WTC11 (cell line): ENCODE data around the gene NPTX1. TPM values are rescaled to one million over a fixed set of nuclear protein-coding genes. Genes with fewer than 3 reads are reported as not detected.

Experiments
- ATAC-seq: fragments of 200-7000 bp; cut with Tn5 transposase; 2 replicates; pipeline ENCODE4 v1.10.0; 2021; ENCODE audit warnings: mild to moderate bottlenecking, moderate library complexity
- CTCF ChIA-PET: fragments of 300-600 bp; sonication (Branson Sonifier 250); formaldehyde crosslinking; loops from one replicate; lab custom pipeline; 2021; ENCODE audit warnings: antibody characterized with exemption; lab: Charles Lee
- POLR2A ChIA-PET: fragments of 350-600 bp; sonication (Branson Sonifier 250); formaldehyde crosslinking; loops from one replicate; lab custom pipeline; 2021; ENCODE audit warnings: antibody characterized with exemption; lab: Charles Lee
- DNase-seq: peaks from one replicate; pipeline ENCODE4 v3.0.0; 2021; ENCODE audit warnings: low spot score
- H3K27ac Mint-ChIP-seq: 2 replicates; pipeline ENCODE4 v1.8.0; 2021; ENCODE audit warnings: mixed read lengths
- H3K27me3 Mint-ChIP-seq: 2 replicates; pipeline ENCODE4 v1.8.0; 2021; ENCODE audit warnings: low read depth, mild to moderate bottlenecking, moderate library complexity, mixed read lengths
- H3K36me3 Mint-ChIP-seq: 2 replicates; pipeline ENCODE4 v1.8.0; 2021; ENCODE audit warnings: mixed read lengths
- H3K4me1 Mint-ChIP-seq: 2 replicates; pipeline ENCODE4 v1.8.0; 2022; ENCODE audit warnings: mixed read lengths
- H3K4me3 Mint-ChIP-seq: 2 replicates; pipeline ENCODE4 v1.8.0; 2021; ENCODE audit warnings: mild to moderate bottlenecking, moderate library complexity, mixed read lengths
- H3K9me3 Mint-ChIP-seq: 2 replicates; pipeline ENCODE4 v1.8.0; 2021; ENCODE audit warnings: mixed read lengths
- ATF2 ChIP-seq: sonication (generic); formaldehyde crosslinking; IDR thresholded peaks from 2 replicates; pipeline ENCODE4 v1.8.1; 2022; ENCODE audit warnings: low read depth, missing genetic modification reagents, borderline replicate concordance
- ATF6 ChIP-seq: sonication (generic); formaldehyde crosslinking; IDR thresholded peaks from 2 replicates; pipeline ENCODE4 v1.8.1; 2023; ENCODE audit warnings: mild to moderate bottlenecking, missing genetic modification reagents
- CREM ChIP-seq: sonication (generic); formaldehyde crosslinking; IDR thresholded peaks from 2 replicates; pipeline ENCODE4 v1.8.1; 2022; ENCODE audit warnings: mild to moderate bottlenecking, missing genetic modification reagents, moderate library complexity
- CTCF ChIP-seq: fragments of 200-600 bp; IDR thresholded peaks from 2 replicates; pipeline ENCODE4 v1.8.0; 2022; ENCODE audit warnings: antibody characterized with exemption
- E2F4 ChIP-seq: sonication (generic); formaldehyde crosslinking; IDR thresholded peaks from 2 replicates; pipeline ENCODE4 v1.8.1; 2022; ENCODE audit warnings: low read depth, mild to moderate bottlenecking, moderate library complexity, missing genetic modification reagents, borderline replicate concordance
- ERG ChIP-seq: fragments of 250-450 bp; sonication (Bioruptor Pico); IDR thresholded peaks from 2 replicates; pipeline ENCODE4 v1.8.0; 2021; ENCODE audit warnings: mild to moderate bottlenecking
- ESRRA ChIP-seq: sonication (generic); formaldehyde crosslinking; IDR thresholded peaks from 2 replicates; pipeline ENCODE4 v1.8.1; 2022; ENCODE audit warnings: mild to moderate bottlenecking, missing genetic modification reagents, borderline replicate concordance
- GABPB1 ChIP-seq: sonication (generic); formaldehyde crosslinking; IDR thresholded peaks from 2 replicates; pipeline ENCODE4 v1.8.1; 2023; ENCODE audit warnings: mild to moderate bottlenecking, missing genetic modification reagents
- GRHL2 ChIP-seq: fragments of 250-450 bp; sonication (Bioruptor Pico); IDR thresholded peaks from 2 replicates; pipeline ENCODE4 v1.8.0; 2022; ENCODE audit warnings: mild to moderate bottlenecking, moderate library complexity; ENCODE audit not compliant: insufficient replicate concordance, severe bottlenecking
- IRF1 ChIP-seq: sonication (generic); formaldehyde crosslinking; IDR thresholded peaks from 2 replicates; pipeline ENCODE4 v1.8.0; 2023; ENCODE audit warnings: missing genetic modification reagents
- IRF2 ChIP-seq: sonication (generic); formaldehyde crosslinking; IDR thresholded peaks from 2 replicates; pipeline ENCODE4 v1.8.0; 2022; ENCODE audit warnings: low read depth, missing genetic modification reagents, borderline replicate concordance
- JUN ChIP-seq: sonication (generic); formaldehyde crosslinking; IDR thresholded peaks from 2 replicates; pipeline ENCODE4 v1.8.0; 2023; ENCODE audit warnings: mild to moderate bottlenecking, missing genetic modification reagents
- MAX ChIP-seq: sonication (generic); formaldehyde crosslinking; IDR thresholded peaks from 2 replicates; pipeline ENCODE4 v1.8.0; 2022; ENCODE audit warnings: mild to moderate bottlenecking, missing genetic modification reagents
- NR3C1 ChIP-seq: sonication (generic); formaldehyde crosslinking; conservative IDR thresholded peaks from 2 replicates; pipeline ENCODE4 v1.8.1; 2023; ENCODE audit warnings: low read depth, mild to moderate bottlenecking, missing genetic modification reagents
- SOX15 ChIP-seq: fragments of 250-450 bp; sonication (Bioruptor Pico); IDR thresholded peaks from 2 replicates; pipeline ENCODE4 v1.9.0; 2021; ENCODE audit warnings: mild to moderate bottlenecking
- ZNF138 ChIP-seq: sonication (generic); formaldehyde crosslinking; conservative IDR thresholded peaks from 2 replicates; pipeline ENCODE4 v1.8.1; 2022; ENCODE audit warnings: mild to moderate bottlenecking, moderate library complexity, missing genetic modification reagents
- ZNF219 ChIP-seq: sonication (generic); formaldehyde crosslinking; IDR thresholded peaks from 2 replicates; pipeline ENCODE4 v1.8.0; 2023; ENCODE audit warnings: missing genetic modification reagents, mild to moderate bottlenecking, borderline replicate concordance
- ZNF263 ChIP-seq: sonication (generic); formaldehyde crosslinking; IDR thresholded peaks from 2 replicates; pipeline ENCODE4 v1.8.1; 2022; ENCODE audit warnings: low read depth, mild to moderate bottlenecking, moderate library complexity, missing genetic modification reagents
- ZNF281 ChIP-seq: sonication (generic); formaldehyde crosslinking; IDR thresholded peaks from 2 replicates; pipeline ENCODE4 v1.8.0; 2023; ENCODE audit warnings: mild to moderate bottlenecking, missing genetic modification reagents
- ZNF416 ChIP-seq: fragments of 250-450 bp; sonication (Bioruptor Pico); IDR thresholded peaks from 2 replicates; pipeline ENCODE4 v1.9.0; 2021; ENCODE audit warnings: mild to moderate bottlenecking, inconsistent platforms
- ZNF671 ChIP-seq: fragments of 250-450 bp; sonication (Bioruptor Pico); IDR thresholded peaks from 2 replicates; pipeline ENCODE4 v1.8.0; 2021; ENCODE audit warnings: mild to moderate bottlenecking
- total RNA-seq: library from RNA; stranded (reverse); gene quantifications from 3 replicates; pipeline ENCODE4 v1.2.3, GENCODE V29; 2021

Gene NPTX1
- total RNA-seq, 1 experiment from 2014 or later, result 15.1 TPM

GRCh38 chr17:80453126-80453997 lies 23.0 kb downstream of the NPTX1 start (continued):
- TF ChIP-seq CTCF, result no peak
- no peak for TF ChIP-seq ATF2
- TF ChIP-seq ZNF416 (CRISPR knock-in tag), result no peak
- TF ChIP-seq, all 79 proteins: peak for 0

- Mint-ChIP-seq H3K4me3 (no peak overlapping the region), H3K27ac (no peak overlapping the region), H3K27me3 (peaks cover 17% of the 10 kb centered on the region), H3K9me3 (no peaks in the 10 kb centered on the region), H3K4me1 (peaks cover 15% of the 10 kb centered on the region), H3K36me3 (no peaks in the 10 kb centered on the region)
- TF ChIP-seq CREM (CRISPR knock-in tag) (no peak), ZNF219 (CRISPR knock-in tag) (no peak), NR3C1 (CRISPR knock-in tag) (no peak), IRF2 (CRISPR knock-in tag) (no peak), ATF6 (CRISPR knock-in tag) (no peak), E2F4 (CRISPR knock-in tag) (no peak), IRF1 (CRISPR knock-in tag) (no peak), ZNF671 (CRISPR knock-in tag) (no peak), ERG (CRISPR knock-in tag) (no peak), ZNF263 (CRISPR knock-in tag) (no peak), ESRRA (no peak), GRHL2 (CRISPR knock-in tag) (no peak), ZNF281 (CRISPR knock-in tag) (no peak), ZNF138 (CRISPR knock-in tag) (no peak), MAX (no peak), SOX15 (CRISPR knock-in tag) (no peak), JUN (CRISPR knock-in tag) (no peak), GABPB1 (CRISPR knock-in tag) (no peak)
- ChIA-PET POLR2A (no interaction called here), CTCF (interaction anchor here (0.6 to 1.5 kb wide), 2 partner anchors 25 to 351 kb away, joined by 3 to 7 read pairs; partner anchors contain the start of gene GAA)
- ATAC-seq (no peak), DNase-seq (no peak)
Observed at GRCh38 chr17:80452173-80452915, 24.1 kb downstream of the NPTX1 start.
